GM12865 (cell line): ENCODE results near the gene WDR46.

Experiments used
- DNase-seq: peaks from one replicate; pipeline ENCODE4 v3.0.0; 2010; ENCODE audit warnings: low read depth
- H3K4me3 ChIP-seq: 2 replicates; pipeline ENCODE4 v1.5.1; 2011; ENCODE audit warnings: mild to moderate bottlenecking, low read depth, low read length, control low read depth
- TF ChIP-seq, protein P1 (sequence below): IDR thresholded peaks from 2 replicates; pipeline ENCODE4 v1.5.1; 2011; ENCODE audit warnings: low read length, control low read depth, low read depth, inconsistent platforms; ENCODE audit not compliant: insufficient read depth; ENCODE audit errors: missing control alignments

Gene WDR46

DNA sequence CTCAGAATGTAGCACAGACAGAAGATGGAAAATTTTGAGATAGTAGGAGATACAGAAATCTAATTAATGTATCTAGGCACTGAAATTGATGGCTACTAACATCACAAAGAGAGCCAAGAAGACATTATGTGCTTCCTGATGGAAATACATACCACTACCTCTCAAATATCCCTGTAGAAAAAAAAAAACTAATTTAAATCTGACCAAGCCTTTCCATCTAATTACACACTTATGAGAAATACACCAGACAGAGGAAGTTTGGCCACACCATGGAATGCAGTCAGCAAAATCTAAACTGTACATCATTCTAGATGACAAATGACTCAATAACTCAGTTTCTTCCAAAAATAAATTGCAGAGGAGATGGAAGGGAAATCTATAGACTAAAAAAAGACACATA, 36.3 kb downstream of the WDR46 start:
- no peak for DNase-seq
- TF ChIP-seq, protein P1, sequence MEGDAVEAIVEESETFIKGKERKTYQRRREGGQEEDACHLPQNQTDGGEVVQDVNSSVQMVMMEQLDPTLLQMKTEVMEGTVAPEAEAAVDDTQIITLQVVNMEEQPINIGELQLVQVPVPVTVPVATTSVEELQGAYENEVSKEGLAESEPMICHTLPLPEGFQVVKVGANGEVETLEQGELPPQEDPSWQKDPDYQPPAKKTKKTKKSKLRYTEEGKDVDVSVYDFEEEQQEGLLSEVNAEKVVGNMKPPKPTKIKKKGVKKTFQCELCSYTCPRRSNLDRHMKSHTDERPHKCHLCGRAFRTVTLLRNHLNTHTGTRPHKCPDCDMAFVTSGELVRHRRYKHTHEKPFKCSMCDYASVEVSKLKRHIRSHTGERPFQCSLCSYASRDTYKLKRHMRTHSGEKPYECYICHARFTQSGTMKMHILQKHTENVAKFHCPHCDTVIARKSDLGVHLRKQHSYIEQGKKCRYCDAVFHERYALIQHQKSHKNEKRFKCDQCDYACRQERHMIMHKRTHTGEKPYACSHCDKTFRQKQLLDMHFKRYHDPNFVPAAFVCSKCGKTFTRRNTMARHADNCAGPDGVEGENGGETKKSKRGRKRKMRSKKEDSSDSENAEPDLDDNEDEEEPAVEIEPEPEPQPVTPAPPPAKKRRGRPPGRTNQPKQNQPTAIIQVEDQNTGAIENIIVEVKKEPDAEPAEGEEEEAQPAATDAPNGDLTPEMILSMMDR: no peak

DNA sequence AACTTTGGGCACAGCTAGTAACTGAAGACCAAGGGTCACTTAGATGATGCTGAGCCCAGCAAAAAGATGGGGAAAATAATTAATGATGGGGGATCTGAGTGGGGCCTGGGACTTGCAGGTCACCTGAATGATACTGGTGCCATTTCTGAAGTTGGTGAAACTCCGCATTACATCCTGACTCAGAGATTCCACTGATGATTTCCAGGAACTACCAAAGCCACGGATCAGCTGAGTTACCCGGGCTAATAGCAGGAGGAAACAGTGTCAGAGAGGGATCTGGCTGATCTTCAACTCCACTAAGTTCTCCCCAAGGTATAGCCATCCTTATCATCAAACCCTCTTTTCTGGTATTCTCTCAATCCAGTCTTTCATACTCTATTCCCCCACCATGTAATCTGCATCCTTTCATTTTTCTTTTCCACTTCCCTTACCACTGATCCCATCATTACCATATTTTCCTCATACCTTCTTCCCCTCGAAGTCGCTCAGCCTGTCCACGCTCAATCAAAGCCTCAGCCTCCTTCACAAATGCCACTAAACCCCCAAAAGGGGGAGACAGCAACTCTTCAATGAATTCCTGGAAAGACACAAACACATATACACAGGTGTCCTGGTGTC, 37.5 kb downstream of the WDR46 start:
- no peak for DNase-seq
- no peak overlapping the region for H3K4me3 ChIP-seq
- TF ChIP-seq, protein P1: no peak

More for the DNA sequence above, 36.3 kb downstream of the WDR46 start:
- no peak overlapping the region for H3K4me3 ChIP-seq

DNA sequence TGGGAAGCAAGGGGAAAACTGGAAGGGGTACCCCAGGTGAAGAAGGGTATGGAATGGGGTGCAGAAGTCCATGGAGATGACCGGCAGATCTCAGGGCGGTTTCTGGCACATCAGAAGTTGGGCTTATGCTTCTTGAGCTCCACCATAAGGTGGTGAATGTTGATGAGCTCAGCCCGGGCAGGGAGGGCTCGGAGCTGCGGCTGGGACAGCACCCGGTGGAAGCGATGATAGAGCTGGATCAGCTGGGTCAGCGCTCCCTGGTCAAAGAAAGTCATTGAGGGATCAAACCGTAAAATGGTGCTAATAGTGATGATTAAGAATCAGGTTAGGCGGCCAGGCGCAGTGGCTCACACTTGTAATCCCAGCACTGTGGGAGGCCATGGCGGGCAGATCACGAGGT, 38.3 kb downstream of the WDR46 start:
- TF ChIP-seq, protein P1: no peak
- H3K4me3 ChIP-seq: no peak overlapping the region
- DNase-seq: no peak

DNA sequence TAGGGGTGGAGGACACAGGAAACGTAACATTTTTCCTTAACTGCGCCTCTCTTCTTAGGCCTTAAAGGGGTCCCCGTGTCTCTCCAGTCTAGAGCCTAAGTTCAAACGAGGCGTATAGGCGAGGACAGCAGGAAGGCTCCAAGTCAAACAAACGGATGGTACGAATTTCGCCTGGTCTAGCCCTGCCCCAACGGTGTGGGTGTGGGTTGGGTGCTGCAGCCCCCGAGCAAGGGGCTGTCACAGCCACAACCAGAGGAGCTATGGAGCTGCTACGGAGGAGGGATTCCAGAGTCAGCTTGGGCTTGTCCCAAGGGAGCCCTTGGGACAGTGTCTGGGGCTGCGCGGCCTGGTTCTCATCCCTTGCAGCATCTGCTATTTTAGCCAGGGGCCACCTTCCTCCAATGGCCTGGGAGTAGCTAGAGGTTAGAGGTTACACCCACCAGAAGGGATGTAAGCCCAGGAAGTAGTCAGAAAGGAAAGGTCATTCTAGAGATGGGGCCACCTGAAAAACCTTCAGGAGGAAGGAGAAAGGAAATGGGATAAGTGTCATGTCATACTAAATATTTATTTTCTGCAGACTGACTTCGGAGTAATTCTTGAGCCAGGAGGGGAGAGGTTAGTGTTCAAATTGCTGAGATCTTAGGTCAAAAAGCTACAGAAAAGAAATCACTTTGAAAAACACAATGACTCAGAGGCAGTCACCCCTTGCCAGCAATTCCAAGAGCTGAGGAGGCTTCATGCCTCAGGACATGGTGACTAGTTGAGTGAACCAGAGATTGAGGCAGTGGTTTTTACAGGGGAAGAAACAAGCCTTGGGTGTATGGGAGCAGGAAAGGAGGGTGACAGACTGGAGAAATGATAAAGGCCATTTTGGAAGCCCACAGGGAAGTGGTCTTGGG, 39.1 kb downstream of the WDR46 start:
- TF ChIP-seq, protein P1: no peak
- peak overlapping the region; percentile 80 for H3K4me3 ChIP-seq
- no peak for DNase-seq

DNA sequence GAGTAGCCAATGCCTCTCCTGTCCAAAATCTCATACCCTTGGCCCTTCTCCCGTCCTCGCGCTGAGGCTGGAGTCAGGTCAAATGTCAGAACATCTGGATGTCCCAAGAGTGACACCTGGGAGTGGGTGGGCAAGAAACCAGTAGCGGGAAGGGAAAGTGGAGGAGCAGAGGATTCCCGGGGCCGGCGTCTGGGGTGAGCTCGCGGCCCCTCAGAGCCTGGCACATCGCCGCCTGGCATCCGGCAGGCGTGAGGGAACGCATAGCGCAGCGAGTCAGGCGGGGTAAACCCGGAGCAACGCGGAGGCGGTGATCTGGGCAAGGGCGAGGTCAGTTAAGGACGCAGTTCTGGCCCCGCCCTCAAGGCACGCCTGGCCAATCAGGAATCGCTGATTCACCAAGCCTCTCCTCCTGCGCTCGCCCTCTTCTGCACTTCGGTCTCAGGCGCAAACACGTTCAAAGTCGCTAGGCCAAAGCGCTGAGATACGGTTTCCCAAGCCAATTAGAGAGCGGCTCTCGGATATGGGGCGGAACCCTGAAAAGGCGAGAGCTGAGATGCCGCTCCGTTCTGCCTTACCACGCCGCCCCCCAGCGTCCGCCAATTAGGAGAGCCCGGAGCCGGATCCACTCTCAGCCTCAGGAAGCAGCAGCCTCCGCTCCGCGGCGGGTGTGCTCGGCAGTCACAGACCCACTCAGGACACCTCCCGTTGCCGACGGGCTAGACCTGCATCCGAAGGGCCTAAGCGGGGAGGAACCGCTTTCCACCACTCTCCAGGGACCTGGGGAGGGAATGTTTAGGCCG, 39.9 kb downstream of the WDR46 start:
- DNase-seq: peak; percentile 99
- H3K4me3 ChIP-seq: peak overlapping the region; percentile 80
- TF ChIP-seq, protein P1: no peak

DNA sequence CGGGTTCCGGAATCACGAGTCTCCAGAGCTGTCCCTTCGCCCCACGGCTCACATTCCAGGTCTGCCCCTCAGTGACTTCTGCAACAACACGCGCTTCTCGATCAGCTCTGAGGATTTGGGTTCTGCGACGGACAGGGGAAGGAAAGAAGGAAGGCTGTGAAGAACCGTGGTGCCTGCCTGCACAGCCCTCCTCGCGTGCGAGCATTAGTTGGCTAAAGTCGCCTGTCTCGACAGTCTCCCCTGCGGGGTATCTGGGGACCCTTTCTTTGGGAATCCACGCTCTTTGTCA, 40.5 kb downstream of the WDR46 start:
- no peak for DNase-seq
- TF ChIP-seq, protein P1: no peak
- peak overlapping the region; percentile 69 for H3K4me3 ChIP-seq
